Fibroblast of pulmonary artery (primary cell): Measurements from ENCODE around the gene TM4SF20.
A peak's percentile ranks its signal among the peaks of the same experiment; 100 is the strongest.
"Not testable (repeated sequence)": the region's sequence is repeated elsewhere in the genome, so short reads cannot be mapped to it uniquely, and the experiment has no call there.

Experiments
- DNase-seq: peaks from one replicate; pipeline ENCODE4 v3.0.0-alpha.2; 2010; ENCODE audit warnings: low read depth
- H3K4me3 ChIP-seq: replicated peaks from 2 replicates; pipeline ENCODE4 v1.5.1; 2011; ENCODE audit warnings: low read depth, mild to moderate bottlenecking, control low read depth, low read length, moderate library complexity
- CTCF ChIP-seq: IDR thresholded peaks from 2 replicates; pipeline ENCODE4 v1.5.1; 2011; ENCODE audit warnings: mild to moderate bottlenecking, control low read depth, low read length, inconsistent platforms; ENCODE audit errors: missing control alignments

Gene TM4SF20

DNA sequence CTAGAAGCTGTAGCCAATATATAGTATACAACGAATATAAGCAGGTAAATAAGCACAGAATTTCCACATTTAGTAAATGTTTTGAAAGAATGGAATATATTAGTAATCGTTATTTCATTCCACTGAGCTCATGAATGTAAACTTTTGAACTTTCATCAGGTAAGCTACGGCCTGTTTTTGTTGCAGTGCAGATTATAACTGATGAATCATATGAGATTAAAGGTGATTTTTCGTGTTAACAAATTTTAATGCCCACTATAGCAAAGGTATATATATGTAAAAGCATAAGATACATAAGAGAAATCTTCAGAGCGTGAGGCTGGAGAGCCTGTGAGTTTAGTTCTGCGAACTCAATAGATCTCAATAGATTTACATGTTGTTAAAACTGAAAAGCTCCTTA, 7.5 kb upstream of the TM4SF20 start:
- DNase-seq: no peak
- no peak overlapping the region for H3K4me3 ChIP-seq
- no peak for TF ChIP-seq CTCF

- TF ChIP-seq CTCF: no peak
- H3K4me3 ChIP-seq: no peak overlapping the region
- no peak for DNase-seq
These were observed 4.6 kb upstream of the TM4SF20 start for GRCh38 chr2:227383686-227384085.

- DNase-seq, H3K4me3 ChIP-seq: not testable (repeated sequence)
These were observed 3.2 kb upstream of the TM4SF20 start for GRCh38 chr2:227382241-227382835.

- no peak for TF ChIP-seq CTCF
- DNase-seq: no peak
- H3K4me3 ChIP-seq: no peak overlapping the region
These were observed 729 bp downstream of the TM4SF20 start for GRCh38 chr2:227378371-227378782.

DNA sequence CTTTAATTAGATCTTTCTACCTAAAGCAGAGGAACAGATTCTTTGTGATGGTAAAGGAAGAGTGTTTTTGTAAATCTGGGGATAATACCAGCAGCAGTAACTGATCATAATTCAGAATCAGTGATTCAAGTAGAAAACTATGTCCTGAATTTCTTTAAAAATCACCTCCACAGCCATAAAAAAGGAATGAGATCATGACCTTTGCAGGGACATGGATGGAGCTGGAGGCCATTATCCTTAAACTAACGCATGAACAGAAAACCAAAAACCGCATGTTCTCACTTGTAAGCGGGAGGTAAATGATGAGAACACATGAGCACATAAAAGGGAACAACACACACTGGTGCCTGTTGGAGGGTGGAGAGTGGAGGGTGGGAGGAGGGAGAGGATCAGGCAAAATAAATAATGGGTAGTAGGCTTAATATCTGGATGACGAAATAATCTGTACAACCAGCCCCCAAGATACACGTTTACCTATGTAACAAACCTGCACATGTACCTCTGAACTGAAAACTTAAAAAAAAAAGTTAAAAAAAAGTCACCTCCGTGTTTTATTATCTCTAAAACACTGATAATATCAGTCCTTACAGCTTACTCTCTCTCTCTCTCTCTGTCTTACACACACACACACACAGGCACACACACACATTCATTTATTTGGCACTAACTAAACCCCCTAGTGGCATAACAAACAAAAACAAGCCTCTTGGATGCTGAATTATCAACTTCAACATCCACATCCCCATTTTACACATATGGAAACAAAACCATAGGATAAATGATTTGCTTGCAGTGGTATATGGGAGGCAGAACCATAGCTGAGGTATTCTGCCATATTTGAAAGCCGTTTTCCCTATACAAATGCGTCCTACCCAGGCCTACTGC, 1.4 kb downstream of the TM4SF20 start:
- H3K4me3 ChIP-seq: no peak overlapping the region
- TF ChIP-seq CTCF: no peak
- DNase-seq: no peak

- no peak overlapping the region for H3K4me3 ChIP-seq
These were observed 2.3 kb downstream of the TM4SF20 start for GRCh38 chr2:227376656-227377396.

More at GRCh38 chr2:227376656-227377396, 2.3 kb downstream of the TM4SF20 start:
- DNase-seq: peak; percentile 59
- no peak for TF ChIP-seq CTCF
